ENCODE results near the gene OAF. TPM values are rescaled to one million over a fixed set of nuclear protein-coding genes. Genes with fewer than 3 reads are reported as not detected.

OAF gene
- total and polyA plus RNA-seq, 9 of the 15 experiments (the other 6 are each of a cell fraction or from before 2014, with no cell fraction given), result 1.1 to 21.6 (median 7.5) TPM

DNA sequence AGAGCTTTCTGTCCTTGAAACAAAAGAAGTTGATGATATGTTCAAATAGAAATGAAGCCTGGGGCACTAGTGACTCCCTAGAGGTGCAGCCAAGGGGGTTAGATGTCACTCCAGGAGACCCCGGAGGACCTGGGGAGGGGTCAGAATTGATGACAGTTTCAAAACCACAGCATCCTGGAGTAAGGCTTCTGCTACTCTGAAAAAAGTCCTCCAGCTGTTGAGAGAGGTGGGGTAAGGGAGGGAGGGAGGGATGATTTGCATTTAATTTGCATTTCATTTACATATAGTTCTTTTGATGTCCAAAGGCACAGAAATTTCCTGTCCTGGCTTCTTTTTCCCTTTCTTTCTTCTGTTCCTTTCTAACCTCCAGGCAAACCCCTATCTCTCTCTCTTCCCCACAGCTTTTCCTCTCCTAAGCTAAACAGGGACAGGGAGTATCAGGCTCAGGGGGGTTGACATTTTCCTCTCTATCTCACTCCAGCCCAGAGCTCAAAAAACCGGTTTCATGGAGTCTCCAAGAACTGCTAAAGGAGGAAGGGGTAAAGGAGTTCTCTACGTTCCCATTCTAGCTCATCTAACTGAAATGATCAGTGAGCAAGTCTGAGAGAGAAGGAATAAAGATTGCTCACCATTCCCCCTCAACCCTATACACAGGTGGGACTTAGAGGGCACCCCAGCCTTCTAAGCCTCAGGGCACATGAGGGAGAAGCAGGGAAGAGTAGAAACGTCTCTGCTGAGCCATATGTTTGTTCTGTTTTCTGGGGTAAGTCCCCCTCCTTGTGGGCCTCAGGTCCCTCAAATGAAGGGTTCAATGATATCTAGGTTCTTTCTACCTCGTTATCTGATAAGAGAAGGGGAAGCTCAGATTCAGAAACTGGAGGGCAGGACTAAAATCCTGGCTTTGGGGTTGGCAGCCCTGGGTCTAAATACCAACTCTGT lies 25.6 kb downstream of the OAF start (continued):
- TF ChIP-seq, protein P1, sequence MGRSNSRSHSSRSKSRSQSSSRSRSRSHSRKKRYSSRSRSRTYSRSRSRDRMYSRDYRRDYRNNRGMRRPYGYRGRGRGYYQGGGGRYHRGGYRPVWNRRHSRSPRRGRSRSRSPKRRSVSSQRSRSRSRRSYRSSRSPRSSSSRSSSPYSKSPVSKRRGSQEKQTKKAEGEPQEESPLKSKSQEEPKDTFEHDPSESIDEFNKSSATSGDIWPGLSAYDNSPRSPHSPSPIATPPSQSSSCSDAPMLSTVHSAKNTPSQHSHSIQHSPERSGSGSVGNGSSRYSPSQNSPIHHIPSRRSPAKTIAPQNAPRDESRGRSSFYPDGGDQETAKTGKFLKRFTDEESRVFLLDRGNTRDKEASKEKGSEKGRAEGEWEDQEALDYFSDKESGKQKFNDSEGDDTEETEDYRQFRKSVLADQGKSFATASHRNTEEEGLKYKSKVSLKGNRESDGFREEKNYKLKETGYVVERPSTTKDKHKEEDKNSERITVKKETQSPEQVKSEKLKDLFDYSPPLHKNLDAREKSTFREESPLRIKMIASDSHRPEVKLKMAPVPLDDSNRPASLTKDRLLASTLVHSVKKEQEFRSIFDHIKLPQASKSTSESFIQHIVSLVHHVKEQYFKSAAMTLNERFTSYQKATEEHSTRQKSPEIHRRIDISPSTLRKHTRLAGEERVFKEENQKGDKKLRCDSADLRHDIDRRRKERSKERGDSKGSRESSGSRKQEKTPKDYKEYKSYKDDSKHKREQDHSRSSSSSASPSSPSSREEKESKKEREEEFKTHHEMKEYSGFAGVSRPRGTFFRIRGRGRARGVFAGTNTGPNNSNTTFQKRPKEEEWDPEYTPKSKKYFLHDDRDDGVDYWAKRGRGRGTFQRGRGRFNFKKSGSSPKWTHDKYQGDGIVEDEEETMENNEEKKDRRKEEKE (IDR thresholded peaks at IDR 0.05; ENCODE audit: borderline replicate concordance in 1 of 2, control insufficient read depth in 1 of 2, low read depth in 2 of 2, low read length in 1 of 2), result peak in 1 of 2 experiments; percentile 99; a peak in 2 of 4 replicates
- peak; percentile 97 for TF ChIP-seq ZC3H8 (IDR thresholded peaks at IDR 0.05)
- TF ChIP-seq POLR2AphosphoS5 (IDR thresholded peaks at IDR 0.05; ENCODE audit: control insufficient read depth, insufficient read depth, low read depth, low read length), result peak; percentile 100
- TF ChIP-seq MXI1 (IDR thresholded peaks at IDR 0.05; ENCODE audit: low read depth, low read length), result 0 out of 2 replicates have a peak, but pooled peaks have one; percentile 18
- TF ChIP-seq NFXL1 (CRISPR knock-in tag; IDR thresholded peaks at IDR 0.05), result no peak
- no peak for TF ChIP-seq ZNF282 (CRISPR knock-in tag; IDR thresholded peaks at IDR 0.05)
- no peak for TF ChIP-seq E2F3 (CRISPR knock-in tag; IDR thresholded peaks at IDR 0.05)
- TF ChIP-seq NCOR1 (IDR thresholded peaks at IDR 0.05), result peak; percentile 64
- TF ChIP-seq TCFL5 (CRISPR knock-in tag; conservative IDR thresholded peaks at IDR 0.05), result no peak
- TF ChIP-seq, protein P2, sequence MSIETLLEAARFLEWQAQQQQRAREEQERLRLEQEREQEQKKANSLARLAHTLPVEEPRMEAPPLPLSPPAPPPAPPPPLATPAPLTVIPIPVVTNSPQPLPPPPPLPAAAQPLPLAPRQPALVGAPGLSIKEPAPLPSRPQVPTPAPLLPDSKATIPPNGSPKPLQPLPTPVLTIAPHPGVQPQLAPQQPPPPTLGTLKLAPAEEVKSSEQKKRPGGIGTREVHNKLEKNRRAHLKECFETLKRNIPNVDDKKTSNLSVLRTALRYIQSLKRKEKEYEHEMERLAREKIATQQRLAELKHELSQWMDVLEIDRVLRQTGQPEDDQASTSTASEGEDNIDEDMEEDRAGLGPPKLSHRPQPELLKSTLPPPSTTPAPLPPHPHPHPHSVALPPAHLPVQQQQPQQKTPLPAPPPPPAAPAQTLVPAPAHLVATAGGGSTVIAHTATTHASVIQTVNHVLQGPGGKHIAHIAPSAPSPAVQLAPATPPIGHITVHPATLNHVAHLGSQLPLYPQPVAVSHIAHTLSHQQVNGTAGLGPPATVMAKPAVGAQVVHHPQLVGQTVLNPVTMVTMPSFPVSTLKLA (conservative IDR thresholded peaks at IDR 0.05), result no peak
- TF ChIP-seq TEAD1 (CRISPR knock-in tag; IDR thresholded peaks at IDR 0.05), result no peak
- TF ChIP-seq, protein P3, sequence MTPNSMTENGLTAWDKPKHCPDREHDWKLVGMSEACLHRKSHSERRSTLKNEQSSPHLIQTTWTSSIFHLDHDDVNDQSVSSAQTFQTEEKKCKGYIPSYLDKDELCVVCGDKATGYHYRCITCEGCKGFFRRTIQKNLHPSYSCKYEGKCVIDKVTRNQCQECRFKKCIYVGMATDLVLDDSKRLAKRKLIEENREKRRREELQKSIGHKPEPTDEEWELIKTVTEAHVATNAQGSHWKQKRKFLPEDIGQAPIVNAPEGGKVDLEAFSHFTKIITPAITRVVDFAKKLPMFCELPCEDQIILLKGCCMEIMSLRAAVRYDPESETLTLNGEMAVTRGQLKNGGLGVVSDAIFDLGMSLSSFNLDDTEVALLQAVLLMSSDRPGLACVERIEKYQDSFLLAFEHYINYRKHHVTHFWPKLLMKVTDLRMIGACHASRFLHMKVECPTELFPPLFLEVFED (CRISPR knock-in tag; conservative IDR thresholded peaks at IDR 0.05), result 0 out of 2 replicates have a peak, but pooled peaks have one; percentile 69
- peak; percentile 63; the same call in 1 of the 2 replicates for TF ChIP-seq CHCHD3 (CRISPR knock-in tag; IDR thresholded peaks at IDR 0.05)
- TF ChIP-seq KLF16 (IDR thresholded peaks at IDR 0.05), result no peak
- peak in 1 of 2 experiments; percentile 88; a peak in 1 of 4 replicates for TF ChIP-seq NONO (IDR thresholded peaks at IDR 0.05; ENCODE audit: low read depth in 2 of 2, low read length in 1 of 2)
- TF ChIP-seq SMAD1 (IDR thresholded peaks at IDR 0.05; ENCODE audit: low read depth, low read length, partially characterized antibody), result peak; percentile 93
- TF ChIP-seq CHD2 (IDR thresholded peaks at IDR 0.05; ENCODE audit: low read depth, low read length), result 0 out of 2 replicates have a peak, but pooled peaks have one; percentile 16
- TF ChIP-seq CREB1 (IDR thresholded peaks at IDR 0.05), result peak; percentile 68; the same call in 1 of the 2 replicates
- TF ChIP-seq CREB1 (CRISPR knock-in tag; IDR thresholded peaks at IDR 0.05), result no peak
- peak; percentile 10; the same call in 1 of the 2 replicates for TF ChIP-seq HCFC1 (IDR thresholded peaks at IDR 0.05; ENCODE audit: low read depth, low read length)

Measured in K562 (cell line).